RCC 7860 (cell line): ENCODE results near the gene TSPO.

ENCODE experiments used
- DNase-seq: peaks from one replicate; pipeline ENCODE4 v3.0.0-alpha.2; 2015; ENCODE audit warnings: low spot score
- FAIRE-seq: peaks from 2 replicates; lab custom pipeline; 2012; peaks lifted over from hg19 to GRCh38; lab: Jason Lieb, UNC

Gene TSPO

DNA sequence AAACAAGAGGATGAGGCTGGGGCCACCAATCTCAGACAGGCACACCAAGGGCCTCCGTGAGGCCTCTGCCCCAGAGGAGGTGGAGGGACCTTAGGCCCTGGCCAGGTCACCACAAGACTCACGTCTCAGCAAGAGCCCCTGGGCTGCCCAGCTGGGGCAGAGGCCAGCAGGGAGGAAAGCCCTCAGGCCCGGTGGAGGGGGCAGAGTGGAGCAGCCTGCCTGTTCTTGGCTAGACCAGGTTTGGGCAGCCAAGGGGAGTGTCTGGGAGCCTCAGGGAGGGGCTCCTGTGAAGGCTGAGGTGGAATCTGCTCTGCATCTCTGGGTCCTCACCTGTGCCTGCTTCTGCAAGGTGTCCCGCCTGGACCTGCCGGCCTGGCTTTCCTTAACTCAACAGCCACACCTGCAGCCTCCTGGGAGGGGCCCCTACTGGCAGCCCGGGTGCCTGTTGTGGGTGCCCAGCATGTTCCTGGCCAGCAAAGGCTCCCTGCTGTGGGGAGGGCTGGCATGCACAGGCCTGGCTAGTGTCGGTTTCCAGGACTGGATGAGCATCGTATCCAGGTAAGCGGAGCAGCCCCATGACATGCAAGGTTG lies 23.7 kb downstream of the TSPO start:
- DNase-seq: no peak
- no peak for FAIRE-seq

DNA sequence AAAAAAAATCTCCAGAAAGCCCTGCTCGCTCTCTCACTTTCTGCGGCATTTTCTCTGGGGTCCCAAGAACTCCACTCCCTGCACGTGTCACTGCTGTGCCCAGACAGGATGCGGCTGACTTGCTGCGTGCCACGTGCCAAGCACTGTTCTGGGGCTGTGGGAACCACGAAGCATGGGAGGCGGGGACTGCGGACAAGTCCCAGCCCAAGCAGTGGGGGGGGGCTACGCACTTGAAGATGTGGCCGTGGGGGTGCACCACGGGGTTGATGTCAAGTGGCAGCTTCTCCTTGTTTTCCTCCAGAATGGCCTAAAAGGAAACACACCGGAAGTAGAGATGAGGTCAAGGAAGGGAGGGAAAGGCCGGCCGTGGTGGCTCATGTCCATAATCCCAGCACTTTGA lies 24.7 kb downstream of the TSPO start:
- FAIRE-seq (no peak), DNase-seq (no peak)

- no peak for FAIRE-seq
- DNase-seq: no peak
These were observed 26.1 kb downstream of the TSPO start for GRCh38 chr22:43177479-43177878.

GRCh38 chr22:43179146-43179910 lies 28.0 kb downstream of the TSPO start:
- no peak for DNase-seq
- no peak for FAIRE-seq

DNA sequence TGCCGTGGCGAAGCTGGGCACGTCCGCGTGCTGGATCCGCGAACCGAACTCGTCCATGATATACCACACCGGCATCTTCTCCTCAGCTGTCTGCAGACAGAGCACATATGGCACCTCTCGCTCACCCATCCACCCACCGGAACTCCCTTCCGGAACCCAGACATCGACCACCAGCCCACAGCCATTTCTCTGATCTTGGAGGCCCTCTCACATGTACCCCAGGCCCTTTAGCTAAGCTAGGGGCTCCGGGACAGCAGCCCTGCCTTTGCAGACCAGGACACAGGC lies 28.5 kb downstream of the TSPO start:
- FAIRE-seq (no peak), DNase-seq (no peak)

DNA sequence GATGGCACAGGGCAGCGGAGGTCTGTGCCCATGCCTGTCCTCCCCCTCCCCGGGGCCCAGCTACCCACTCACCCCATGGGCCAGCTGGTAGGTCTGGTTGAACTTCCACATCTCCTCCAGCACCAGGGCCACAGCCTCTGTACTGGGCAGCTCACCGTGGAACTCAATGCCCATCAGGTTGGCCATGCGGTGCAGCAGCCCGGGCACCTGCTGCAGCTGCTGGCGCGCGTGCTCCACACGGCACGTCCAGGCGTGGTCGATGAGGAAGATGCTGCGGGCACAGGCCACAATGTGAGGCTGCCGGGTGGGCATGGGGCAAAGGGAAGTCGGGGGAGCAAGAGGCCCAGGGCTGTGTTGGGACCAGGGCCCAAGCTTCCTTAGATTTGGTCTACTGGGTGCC lies 29.3 kb downstream of the TSPO start:
- FAIRE-seq (no peak), DNase-seq (no peak)

DNA sequence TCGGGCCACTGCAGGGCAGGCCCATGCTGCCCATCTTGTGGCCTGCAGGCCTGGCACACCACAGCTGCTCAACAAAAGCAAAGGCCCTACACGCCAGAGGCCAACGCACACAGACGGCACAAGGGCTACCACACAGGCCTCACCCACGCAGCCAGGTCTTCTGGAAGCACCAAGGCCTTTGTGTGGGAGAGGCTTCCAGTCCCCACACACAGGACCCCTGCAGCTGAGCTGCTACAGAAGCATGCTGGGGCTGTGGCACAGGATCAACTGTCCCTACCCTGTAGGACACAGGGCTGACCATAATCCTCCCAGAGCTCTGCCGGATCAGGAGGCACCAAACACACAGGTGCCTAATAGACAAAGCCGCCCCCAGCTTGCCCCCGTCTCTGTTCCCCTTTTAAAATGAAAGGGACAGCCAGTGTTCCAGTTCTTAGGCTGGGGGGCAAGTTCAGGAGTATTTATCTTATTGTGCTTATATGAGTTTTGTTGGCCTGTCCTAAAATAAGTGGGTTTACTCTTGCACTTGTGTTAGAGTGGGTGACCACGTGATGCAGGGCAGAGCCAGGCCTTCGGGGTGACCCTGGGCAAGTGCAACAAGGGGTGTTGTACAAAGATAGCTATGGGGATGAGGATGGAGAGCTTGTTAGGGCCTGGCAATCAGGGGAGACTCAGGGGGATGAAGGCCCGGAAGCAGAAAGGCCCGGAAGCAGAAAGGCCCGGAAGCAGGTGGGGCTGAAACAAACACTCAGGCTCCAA lies 30.1 kb downstream of the TSPO start:
- FAIRE-seq: no peak
- DNase-seq: no peak

DNA sequence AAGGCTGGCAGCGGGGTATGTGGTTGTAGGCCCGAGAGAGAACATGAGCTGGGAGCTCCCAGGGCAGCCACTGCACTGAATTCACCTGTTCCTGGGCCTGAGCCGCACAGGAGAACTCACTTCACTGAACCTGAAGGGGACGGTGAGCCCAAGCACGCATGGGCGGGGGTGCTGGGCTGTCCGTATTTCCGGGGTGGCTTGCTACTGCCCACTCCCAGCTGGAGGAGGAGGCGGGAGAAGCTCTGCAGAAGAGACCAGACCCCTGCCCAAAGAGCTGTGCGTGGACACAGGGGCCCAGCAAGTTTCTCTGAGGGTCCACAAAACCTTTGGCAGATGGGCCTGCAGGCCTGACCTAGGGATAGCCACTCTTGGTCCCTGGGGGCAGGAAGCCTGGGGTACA lies 30.8 kb downstream of the TSPO start:
- FAIRE-seq (no peak), DNase-seq (no peak)

GRCh38 chr22:43182726-43183125 lies 31.4 kb downstream of the TSPO start:
- DNase-seq (no peak), FAIRE-seq (no peak)

GRCh38 chr22:43183496-43184277 lies 32.3 kb downstream of the TSPO start:
- DNase-seq (peak; percentile 9), FAIRE-seq (no peak)

GRCh38 chr22:43185860-43186261 lies 34.5 kb downstream of the TSPO start:
- DNase-seq: no peak

GRCh38 chr22:43186272-43187170 lies 35.2 kb downstream of the TSPO start, which contains the start of gene TTLL12:
TTLL12 (minus strand) TSS chr22:43187134; CDS start chr22:43187069, 65 bp downstream.
- no peak for FAIRE-seq
- DNase-seq: no peak

More at GRCh38 chr22:43185860-43186261, 34.5 kb downstream of the TSPO start:
- FAIRE-seq: no peak

DNA sequence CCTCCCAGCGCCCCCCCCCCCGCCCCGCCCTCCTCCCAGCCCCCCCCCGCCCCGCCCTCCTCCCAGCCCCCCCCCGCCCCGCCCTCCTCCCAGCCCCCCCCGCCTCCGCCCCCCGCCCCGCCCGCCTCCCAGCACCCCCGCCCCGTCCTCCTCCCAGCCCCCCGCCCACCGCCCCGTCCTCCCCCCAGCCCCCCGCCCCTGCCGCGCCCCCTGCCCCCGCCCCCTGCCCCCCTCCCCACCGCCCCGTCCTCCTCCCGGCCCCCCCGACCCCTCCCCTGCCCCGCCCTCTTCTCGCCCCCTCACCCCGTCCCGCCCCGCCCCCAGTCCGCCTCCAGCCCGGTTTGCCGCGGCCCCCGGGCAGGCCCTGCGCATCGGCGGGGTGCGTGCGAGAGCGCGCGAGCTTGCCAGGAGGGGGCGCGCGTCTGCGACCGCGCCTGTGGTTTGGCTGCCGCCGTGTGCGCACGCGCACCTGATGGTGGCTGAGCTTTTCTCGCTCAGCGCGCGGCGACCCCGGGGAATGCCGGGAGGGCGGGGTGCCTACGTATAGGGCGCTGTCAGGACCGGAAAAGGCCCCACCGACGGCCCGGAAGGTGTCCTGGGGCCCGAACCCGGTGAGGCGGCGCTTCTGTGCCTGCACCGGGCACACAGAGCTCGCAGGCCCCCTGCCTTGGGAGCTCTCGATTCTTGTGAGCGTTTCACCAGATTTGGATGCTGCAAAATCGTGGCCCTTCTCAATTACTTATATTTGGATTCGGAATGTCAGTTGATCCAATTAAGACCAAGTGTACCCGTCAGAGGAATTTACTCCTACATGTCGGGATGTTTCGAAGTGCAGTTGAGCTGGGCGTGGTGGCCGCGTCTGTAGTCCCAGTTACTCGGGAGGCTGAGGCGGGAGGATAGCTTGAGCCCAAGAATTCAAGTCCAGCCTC lies 36.1 kb downstream of the TSPO start:
- DNase-seq (peak; percentile 80), FAIRE-seq (no peak)

- no peak for FAIRE-seq
- no peak for DNase-seq
These were observed 37.6 kb downstream of the TSPO start for GRCh38 chr22:43188829-43189545.

- no peak for DNase-seq
- FAIRE-seq: no peak
These were observed 40.5 kb downstream of the TSPO start for GRCh38 chr22:43191831-43192230.

DNA sequence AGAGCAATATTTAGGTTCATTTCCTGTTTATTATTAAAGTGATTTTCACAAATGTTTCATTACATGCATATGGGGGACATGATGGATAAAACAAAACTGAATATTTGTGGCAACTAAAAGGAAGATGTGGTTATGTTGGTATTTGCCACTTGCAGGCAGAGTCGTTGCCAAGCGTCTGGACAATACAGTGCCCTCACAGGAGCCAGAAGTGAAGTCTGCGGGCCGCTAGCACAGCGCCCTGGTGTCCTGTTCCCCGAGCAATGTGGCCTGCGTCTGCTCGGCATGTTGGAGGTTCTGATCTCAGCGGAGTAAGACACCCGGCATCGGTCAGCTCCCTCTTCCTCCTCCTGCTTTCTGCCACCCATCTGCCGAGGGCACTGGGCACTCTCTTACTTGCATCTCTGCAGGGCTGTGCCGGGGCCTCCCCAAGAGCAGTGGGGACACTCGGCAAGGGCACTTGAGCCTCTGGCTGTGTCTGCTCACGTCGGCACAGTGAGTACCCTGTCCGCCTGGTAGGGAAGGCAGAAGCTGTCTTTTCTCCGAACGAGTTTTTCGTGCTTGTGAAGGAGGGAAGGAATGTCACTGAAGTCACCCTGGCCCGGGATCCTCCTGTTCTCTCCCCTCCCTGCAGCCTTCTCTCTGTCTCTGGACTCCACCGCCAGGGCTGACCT lies 46.0 kb downstream of the TSPO start:
- no peak for DNase-seq

GRCh38 chr22:43198126-43198525 lies 46.8 kb downstream of the TSPO start:
- FAIRE-seq (no peak), DNase-seq (no peak)

More for the DNA sequence above, 46.0 kb downstream of the TSPO start:
- no peak for FAIRE-seq

- FAIRE-seq (no peak), DNase-seq (no peak)
These were observed 47.6 kb downstream of the TSPO start for GRCh38 chr22:43198936-43199335.
